Liver (tissue), 9 donors: ENCODE measurements around the gene HMX3. TPM values are rescaled to one million over a fixed set of nuclear protein-coding genes. Genes with fewer than 3 reads are reported as not detected.

Source experiments
- DNase-seq: peaks from one replicate; pipeline ENCODE4 v3.0.0-alpha.2; 2017; ENCODE audit warnings: low spot score
- H3K27ac ChIP-seq, 2 donors: one replicate each; pipeline ENCODE4 v1.7.0; 2013; ENCODE audit warnings: inconsistent platforms in 2 of 2, low read length in 2 of 2, control low read depth in 1 of 2, low read depth in 1 of 2, mild to moderate bottlenecking in 1 of 2
- H3K27me3 ChIP-seq, 4 donors: one replicate each; pipeline versions ENCODE4 v1.6.1 to v1.7.0; 2013; ENCODE audit warnings: low read length in 3 of 4, inconsistent platforms in 1 of 4, mild to moderate bottlenecking in 1 of 4, moderate library complexity in 1 of 4; ENCODE audit not compliant: control insufficient read depth in 4 of 4, insufficient read depth in 4 of 4
- H3K36me3 ChIP-seq, 4 donors: one replicate each; pipeline versions ENCODE4 v1.6.1 to v1.7.0; 2013; ENCODE audit warnings: low read length in 3 of 4, mild to moderate bottlenecking in 3 of 4, low read depth in 1 of 4, moderate library complexity in 1 of 4; ENCODE audit not compliant: control insufficient read depth in 4 of 4, insufficient read depth in 3 of 4
- H3K4me1 ChIP-seq, 4 donors: one replicate each; pipeline versions ENCODE4 v1.6.1 to v1.7.0; 2013; ENCODE audit warnings: low read length in 3 of 4, mild to moderate bottlenecking in 3 of 4, moderate library complexity in 1 of 4; ENCODE audit not compliant: control insufficient read depth in 4 of 4, insufficient read depth in 4 of 4
- H3K4me3 ChIP-seq, 3 donors: one replicate each; pipeline versions ENCODE4 v1.6.1 to v1.7.0; 2013; ENCODE audit warnings: low read length in 3 of 3, control low read depth in 1 of 3, low read depth in 1 of 3, mild to moderate bottlenecking in 1 of 3
- H3K9ac ChIP-seq, 2 donors: one replicate each; pipeline ENCODE4 v1.7.0; 2013; ENCODE audit warnings: low read length in 2 of 2, mild to moderate bottlenecking in 2 of 2, moderate library complexity in 2 of 2, control low read depth in 1 of 2, low read depth in 1 of 2
- H3K9me3 ChIP-seq, 4 donors: one replicate each; pipeline versions ENCODE4 v1.6.1 to v1.7.0; 2013; ENCODE audit warnings: low read length in 3 of 4; ENCODE audit not compliant: control insufficient read depth in 4 of 4
- ATF3 ChIP-seq: IDR thresholded peaks from 2 replicates; pipeline ENCODE4 v1.6.1; 2016; ENCODE audit warnings: antibody characterized with exemption
- EGR1 ChIP-seq, 2 donors: IDR thresholded peaks; 2 replicates each; pipeline ENCODE4 v1.6.1; 2016 to 2018; ENCODE audit warnings: antibody characterized with exemption in 2 of 2, low read depth in 2 of 2
- FOXA1 ChIP-seq: IDR thresholded peaks from 2 replicates; pipeline ENCODE4 v1.6.1; 2016; ENCODE audit warnings: antibody characterized with exemption
- FOXA2 ChIP-seq: IDR thresholded peaks from 2 replicates; pipeline ENCODE4 v1.6.1; 2016; ENCODE audit warnings: antibody characterized with exemption
- GABPA ChIP-seq, 2 donors: IDR thresholded peaks in 1 of 2; conservative IDR thresholded peaks in 1 of 2; 2 replicates each; pipeline ENCODE4 v1.6.1; 2016; ENCODE audit warnings: antibody characterized with exemption in 2 of 2, mild to moderate bottlenecking in 1 of 2, moderate library complexity in 1 of 2
- HNF4A ChIP-seq, 2 donors: conservative IDR thresholded peaks; 2 replicates each; pipeline ENCODE4 v1.6.1; 2016; ENCODE audit warnings: antibody characterized with exemption in 2 of 2, mild to moderate bottlenecking in 2 of 2
- HNF4G ChIP-seq: IDR thresholded peaks from 2 replicates; pipeline ENCODE4 v1.6.1; 2016; ENCODE audit warnings: antibody characterized with exemption
- JUND ChIP-seq, 2 donors: IDR thresholded peaks; 2 replicates each; pipeline ENCODE4 v1.6.1; 2016; ENCODE audit warnings: antibody characterized with exemption in 2 of 2
- MAX ChIP-seq: IDR thresholded peaks from 2 replicates; pipeline ENCODE4 v1.6.1; 2016; ENCODE audit warnings: antibody characterized with exemption
- NR2F2 ChIP-seq: IDR thresholded peaks from 2 replicates; pipeline ENCODE4 v1.6.1; 2016; ENCODE audit warnings: antibody characterized with exemption
- RAD21 ChIP-seq, 2 donors: IDR thresholded peaks; 2 replicates each; pipeline ENCODE4 v1.6.1; 2016; ENCODE audit warnings: antibody characterized with exemption in 2 of 2, mild to moderate bottlenecking in 2 of 2
- REST ChIP-seq: IDR thresholded peaks from 2 replicates; pipeline ENCODE4 v1.6.1; 2016; ENCODE audit warnings: antibody characterized with exemption, mild to moderate bottlenecking
- RXRA ChIP-seq, 2 donors: IDR thresholded peaks; 2 replicates each; pipeline ENCODE4 v1.6.1; 2017 to 2018; ENCODE audit warnings: antibody characterized with exemption in 2 of 2, mild to moderate bottlenecking in 1 of 2
- SP1 ChIP-seq: IDR thresholded peaks from 2 replicates; pipeline ENCODE4 v1.6.1; 2018; ENCODE audit warnings: antibody characterized with exemption, mild to moderate bottlenecking
- TAF1 ChIP-seq: conservative IDR thresholded peaks from 2 replicates; pipeline ENCODE4 v1.6.1; 2016; ENCODE audit warnings: antibody characterized with exemption, mild to moderate bottlenecking
- YY1 ChIP-seq: IDR thresholded peaks from 2 replicates; pipeline ENCODE4 v1.6.1; 2016; ENCODE audit warnings: antibody characterized with exemption, mild to moderate bottlenecking
- WGBS: extraction: QIAGEN DNeasy Blood & Tissue Kit; methylation state at CpG from one replicate; pipeline ENCODE4 v1.1.7; 2013; 5-methylcytosine and 5-hydroxymethylcytosine counted together
- polyA plus RNA-seq, 2 donors: library from polyadenylated mRNA; stranded (reverse) in 1 of 2; unstranded in 1 of 2; fragments of 200-250 nt in 1 of 2; fragments of >200 nt in 1 of 2; fragmentation: Nextera tagmentation in 1 of 2; extraction: Ambion mirVana in 1 of 2; gene quantifications; one replicate each; pipeline versions ENCODE4 v1.2.1 to v1.2.3, GENCODE V29; 2013 to 2015
- total RNA-seq, 2 donors: library from RNA; depleted of rRNA; stranded (reverse); fragments of >200 nt; gene quantifications; one replicate each; pipeline ENCODE4 v1.2.3, GENCODE V29; 2014
- TF ChIP-seq, protein P1 (sequence below): IDR thresholded peaks from 2 replicates; pipeline ENCODE4 v1.6.1; 2016; ENCODE audit warnings: antibody characterized with exemption
- TF ChIP-seq, protein P2 (sequence below): fragments of 150-350 bp; IDR thresholded peaks from 2 replicates; pipeline ENCODE4 v1.5.1; 2017; ENCODE audit warnings: improper control_type of control experiment, low read depth, low read length; ENCODE audit not compliant: missing input control
- donor health status: healthy.
- donor health status: healthy.
- donor health status: healthy.
- donor health status: healthy.
- donor health status: healthy.

Gene HMX3
- total and polyA plus RNA-seq, 4 donors = not detected

DNA sequence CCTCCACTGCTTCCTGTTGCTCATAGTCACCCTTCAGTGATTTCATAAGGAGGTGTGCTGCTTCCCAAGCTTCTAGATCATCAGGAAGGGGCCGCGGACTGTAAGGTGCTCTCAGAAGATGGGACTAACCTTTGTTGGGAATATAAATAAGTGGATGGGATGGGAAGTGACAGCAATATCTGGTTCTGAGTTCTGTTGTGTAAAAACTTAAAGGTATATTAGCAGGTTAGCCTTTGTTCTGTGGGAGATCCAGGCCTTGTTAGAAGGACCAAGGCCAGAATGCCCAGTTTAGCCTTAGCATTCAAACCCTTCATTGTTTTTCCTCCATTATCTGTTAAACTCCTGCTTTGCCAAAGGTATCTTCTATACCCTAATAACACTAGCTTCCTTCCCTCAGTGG, 30.8 kb downstream of the HMX3 start:
- Histone ChIP-seq H3K27me3 (no peaks in the 10 kb centered on the region), H3K4me3 (no peak overlapping the region), H3K9ac (no peak overlapping the region), H3K9me3 (no peaks in the 10 kb centered on the region), H3K27ac (no peak overlapping the region), H3K36me3 (peaks cover 10 to 34% (median 28%) of the 10 kb centered on the region in 4 donors), H3K4me1 (peaks cover 0 to 6% (median 3%) of the 10 kb centered on the region in 4 donors)
- TF ChIP-seq NR2F2 (no peak), JUND (IDR thresholded peaks at IDR 0.05) (no peak), GABPA (IDR thresholded peaks at IDR 0.05 in 1 of 2, conservative IDR thresholded peaks at IDR 0.05 in 1 of 2) (no peak), HNF4A (conservative IDR thresholded peaks at IDR 0.05) (no peak), YY1 (no peak), FOXA2 (no peak), FOXA1 (no peak), REST (no peak), RAD21 (IDR thresholded peaks at IDR 0.05) (no peak), HNF4G (no peak)
- TF ChIP-seq, protein P1, sequence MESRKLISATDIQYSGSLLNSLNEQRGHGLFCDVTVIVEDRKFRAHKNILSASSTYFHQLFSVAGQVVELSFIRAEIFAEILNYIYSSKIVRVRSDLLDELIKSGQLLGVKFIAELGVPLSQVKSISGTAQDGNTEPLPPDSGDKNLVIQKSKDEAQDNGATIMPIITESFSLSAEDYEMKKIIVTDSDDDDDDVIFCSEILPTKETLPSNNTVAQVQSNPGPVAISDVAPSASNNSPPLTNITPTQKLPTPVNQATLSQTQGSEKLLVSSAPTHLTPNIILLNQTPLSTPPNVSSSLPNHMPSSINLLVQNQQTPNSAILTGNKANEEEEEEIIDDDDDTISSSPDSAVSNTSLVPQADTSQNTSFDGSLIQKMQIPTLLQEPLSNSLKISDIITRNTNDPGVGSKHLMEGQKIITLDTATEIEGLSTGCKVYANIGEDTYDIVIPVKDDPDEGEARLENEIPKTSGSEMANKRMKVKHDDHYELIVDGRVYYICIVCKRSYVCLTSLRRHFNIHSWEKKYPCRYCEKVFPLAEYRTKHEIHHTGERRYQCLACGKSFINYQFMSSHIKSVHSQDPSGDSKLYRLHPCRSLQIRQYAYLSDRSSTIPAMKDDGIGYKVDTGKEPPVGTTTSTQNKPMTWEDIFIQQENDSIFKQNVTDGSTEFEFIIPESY = no peak
- DNase-seq = no peak
- 98% methylated on average over 2 of the region's 2 CpGs for WGBS

GRCh38 chr10:123170961-123171360, 35.2 kb downstream of the HMX3 start:
- H3K27ac ChIP-seq = peak overlapping the region; percentile 37 to 69
- no peak for DNase-seq
- H3K36me3 ChIP-seq = peaks cover 0 to 5% (median 4%) of the 10 kb centered on the region in 4 donors
- TF ChIP-seq RXRA (IDR thresholded peaks at IDR 0.05) = peak; percentile 19 to 62
- TF ChIP-seq RAD21 (IDR thresholded peaks at IDR 0.05) = peak; percentile 53 to 58
- no peak for TF ChIP-seq FOXA2
- TF ChIP-seq NR2F2 = no peak
- TF ChIP-seq, protein P2, sequence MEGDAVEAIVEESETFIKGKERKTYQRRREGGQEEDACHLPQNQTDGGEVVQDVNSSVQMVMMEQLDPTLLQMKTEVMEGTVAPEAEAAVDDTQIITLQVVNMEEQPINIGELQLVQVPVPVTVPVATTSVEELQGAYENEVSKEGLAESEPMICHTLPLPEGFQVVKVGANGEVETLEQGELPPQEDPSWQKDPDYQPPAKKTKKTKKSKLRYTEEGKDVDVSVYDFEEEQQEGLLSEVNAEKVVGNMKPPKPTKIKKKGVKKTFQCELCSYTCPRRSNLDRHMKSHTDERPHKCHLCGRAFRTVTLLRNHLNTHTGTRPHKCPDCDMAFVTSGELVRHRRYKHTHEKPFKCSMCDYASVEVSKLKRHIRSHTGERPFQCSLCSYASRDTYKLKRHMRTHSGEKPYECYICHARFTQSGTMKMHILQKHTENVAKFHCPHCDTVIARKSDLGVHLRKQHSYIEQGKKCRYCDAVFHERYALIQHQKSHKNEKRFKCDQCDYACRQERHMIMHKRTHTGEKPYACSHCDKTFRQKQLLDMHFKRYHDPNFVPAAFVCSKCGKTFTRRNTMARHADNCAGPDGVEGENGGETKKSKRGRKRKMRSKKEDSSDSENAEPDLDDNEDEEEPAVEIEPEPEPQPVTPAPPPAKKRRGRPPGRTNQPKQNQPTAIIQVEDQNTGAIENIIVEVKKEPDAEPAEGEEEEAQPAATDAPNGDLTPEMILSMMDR = no peak
- TF ChIP-seq MAX = no peak
- peak; percentile 85 for TF ChIP-seq YY1
- peak in 1 of 2 donors; percentile 35 for TF ChIP-seq JUND (IDR thresholded peaks at IDR 0.05)
- TF ChIP-seq SP1 = peak; percentile 56
- peak; percentile 23 for TF ChIP-seq HNF4G
- no peak for TF ChIP-seq TAF1
- TF ChIP-seq HNF4A (conservative IDR thresholded peaks at IDR 0.05) = peak; percentile 73 to 84
- TF ChIP-seq GABPA (IDR thresholded peaks at IDR 0.05 in 1 of 2, conservative IDR thresholded peaks at IDR 0.05 in 1 of 2) = peak in 1 of 2 donors; percentile 34
- TF ChIP-seq ATF3 = peak; percentile 12
- TF ChIP-seq EGR1 (IDR thresholded peaks at IDR 0.05; ENCODE audit: low read depth in 2 of 2) = peak in 1 of 2 donors; percentile 28
- TF ChIP-seq FOXA1 = peak; percentile 22
- TF ChIP-seq, protein P1 = no peak
- TF ChIP-seq REST = peak; percentile 17
- H3K9me3 ChIP-seq = no peaks in the 10 kb centered on the region
- H3K4me3 ChIP-seq = peak overlapping the region in 2 of 3 donors; percentile 15 to 30
- peaks cover 0 to 6% (median 3%) of the 10 kb centered on the region in 4 donors for H3K4me1 ChIP-seq
- H3K9ac ChIP-seq = no peak overlapping the region
- H3K27me3 ChIP-seq = no peaks in the 10 kb centered on the region
- whole genome bisulfite sequencing = 50% methylated on average over 4 of the region's 4 CpGs
